Fibroblast of upper back skin (primary cell): ENCODE results near the gene VCX.
"Not testable (repeated sequence)": the region's sequence is repeated elsewhere in the genome, so short reads cannot be mapped to it uniquely, and the experiment has no call there.

Experiments
- DNase-seq: peaks from one replicate; pipeline ENCODE4 v3.0.0-alpha.2; 2013

Gene VCX

GRCh38 chrX:7842871-7843270 lies at the start of gene VCX:
Gene VCX (plus strand): TSS chrX:7843171. CDS start chrX:7843204, 33 bp downstream.
- not testable (repeated sequence) for DNase-seq

GRCh38 chrX:7798327-7798726 lies 44.6 kb upstream of the VCX start:
- no peak for DNase-seq

- peak; percentile 0 for DNase-seq
Measured at GRCh38 chrX:7801711-7802110, 41.3 kb upstream of the VCX start.

GRCh38 chrX:7815166-7815805 lies 27.7 kb upstream of the VCX start:
- DNase-seq: no peak

GRCh38 chrX:7828594-7828993 lies 14.4 kb upstream of the VCX start:
- no peak for DNase-seq

- no peak for DNase-seq
Measured at GRCh38 chrX:7841084-7841805, 1.7 kb upstream of the VCX start.

- DNase-seq: no peak
Measured at GRCh38 chrX:7852166-7852565, 9.2 kb downstream of the VCX start.

- DNase-seq: no peak
Measured at GRCh38 chrX:7872042-7872441, 29.1 kb downstream of the VCX start.

- no peak for DNase-seq
Measured at GRCh38 chrX:7876957-7877356, 34.0 kb downstream of the VCX start.

GRCh38 chrX:7889135-7889534 lies 46.2 kb downstream of the VCX start:
- no peak for DNase-seq

- peak; percentile 1 for DNase-seq
Measured at GRCh38 chrX:7889680-7890079, 46.7 kb downstream of the VCX start.

GRCh38 chrX:7891928-7892327 lies 49.0 kb downstream of the VCX start:
- no peak for DNase-seq
